GM23338 (cell line): ENCODE measurements around the gene SEMA4D. TPM values are rescaled to one million over a fixed set of nuclear protein-coding genes. Genes with fewer than 3 reads are reported as not detected.
"Not testable (repeated sequence)": the region's sequence is repeated elsewhere in the genome, so short reads cannot be mapped to it uniquely, and the experiment has no call there.

Experiments
- ATAC-seq: fragments of 200-7000 bp; cut with Tn5 transposase; 3 replicates; pipeline ENCODE4 v1.9.1; 2020
- DNase-seq: peaks from one replicate; pipeline ENCODE4 v3.0.0-alpha.2; 2015; ENCODE audit warnings: low spot score
- H2AFZ ChIP-seq: fragments of 200-600 bp; sonication (generic); 2 replicates; pipeline ENCODE4 v1.8.0; 2016; ENCODE audit warnings: antibody characterized with exemption, mild to moderate bottlenecking, moderate library complexity
- H3F3A ChIP-seq: fragments of 200-600 bp; sonication (generic); replicated peaks from 2 replicates; pipeline ENCODE4 v1.8.0; 2017; ENCODE audit warnings: antibody characterized with exemption, mixed run types, low read depth
- H3K27ac ChIP-seq: fragments of 200-600 bp; sonication (generic); 2 replicates; pipeline ENCODE4 v1.6.1; 2016; ENCODE audit warnings: low read depth
- H3K27me3 ChIP-seq: fragments of 200-600 bp; sonication (generic); 2 replicates; pipeline ENCODE4 v1.8.0; 2016; ENCODE audit warnings: mild to moderate bottlenecking, mixed run types, moderate library complexity; ENCODE audit not compliant: insufficient read depth
- H3K36me3 ChIP-seq: fragments of 200-600 bp; sonication (generic); 2 replicates; pipeline ENCODE4 v1.8.0; 2016; ENCODE audit warnings: mild to moderate bottlenecking; ENCODE audit not compliant: insufficient read depth
- H3K4me1 ChIP-seq: fragments of 200-600 bp; sonication (generic); 2 replicates; pipeline ENCODE4 v1.8.0; 2016; ENCODE audit warnings: mild to moderate bottlenecking, moderate library complexity; ENCODE audit not compliant: insufficient read depth
- H3K4me2 ChIP-seq: fragments of 200-600 bp; sonication (generic); 2 replicates; pipeline ENCODE4 v1.7.1; 2017; ENCODE audit warnings: mixed run types
- H3K4me3 ChIP-seq: fragments of 200-600 bp; sonication (generic); 2 replicates; pipeline ENCODE4 v1.6.1; 2016; ENCODE audit warnings: mixed run types
- H3K79me2 ChIP-seq: fragments of 200-600 bp; sonication (generic); replicated peaks from 2 replicates; pipeline ENCODE4 v1.8.0; 2017; ENCODE audit warnings: mild to moderate bottlenecking; ENCODE audit not compliant: insufficient read depth
- H3K9me2 ChIP-seq: fragments of 200-600 bp; sonication (generic); 2 replicates; pipeline ENCODE4 v1.8.0; 2017; ENCODE audit not compliant: insufficient read depth
- H4K20me1 ChIP-seq: fragments of 200-600 bp; sonication (generic); replicated peaks from 2 replicates; pipeline ENCODE4 v1.8.0; 2017; ENCODE audit warnings: mild to moderate bottlenecking; ENCODE audit not compliant: insufficient read depth
- H3K27ac Mint-ChIP-seq: 2 replicates; pipeline ENCODE4 v1.8.0; 2020; ENCODE audit warnings: inconsistent platforms, mild to moderate bottlenecking, moderate library complexity, mixed read lengths
- H3K27me3 Mint-ChIP-seq: 3 replicates; pipeline ENCODE4 v1.8.0; 2022; ENCODE audit warnings: low read depth, mild to moderate bottlenecking, moderate library complexity, mixed read lengths, inconsistent platforms; ENCODE audit not compliant: insufficient read depth, poor library complexity
- H3K36me3 Mint-ChIP-seq: 3 replicates; pipeline ENCODE4 v1.8.0; 2021; ENCODE audit warnings: low read depth, mild to moderate bottlenecking, inconsistent platforms, moderate library complexity, mixed read lengths
- H3K4me1 Mint-ChIP-seq: 3 replicates; pipeline ENCODE4 v1.8.0; 2020; ENCODE audit warnings: mild to moderate bottlenecking, inconsistent platforms, mixed read lengths
- H3K4me3 Mint-ChIP-seq: 3 replicates; pipeline ENCODE4 v1.8.0; 2021; ENCODE audit warnings: moderate library complexity, mild to moderate bottlenecking, inconsistent platforms, mixed read lengths
- H3K9me3 Mint-ChIP-seq: 3 replicates; pipeline ENCODE4 v1.8.0; 2020; ENCODE audit warnings: moderate library complexity, mild to moderate bottlenecking, inconsistent platforms, mixed read lengths
- CREB1 ChIP-seq: fragments of 250-450 bp; sonication (Bioruptor Pico); IDR thresholded peaks from 2 replicates; pipeline ENCODE4 v1.5.0; 2020; ENCODE audit warnings: low read depth, mild to moderate bottlenecking, moderate library complexity
- EZH2 ChIP-seq: fragments of 200-600 bp; sonication (generic); IDR thresholded peaks from one replicate; pipeline ENCODE4 v1.8.0; 2017; ENCODE audit warnings: antibody characterized with exemption, mild to moderate bottlenecking, low read depth; ENCODE audit not compliant: unreplicated experiment
- JUNB ChIP-seq: IDR thresholded peaks from one replicate; pipeline ENCODE4 v1.6.1; 2016; ENCODE audit warnings: antibody characterized with exemption; ENCODE audit not compliant: unreplicated experiment
- NANOG ChIP-seq: IDR thresholded peaks from 2 replicates; pipeline ENCODE4 v1.6.1; 2016; ENCODE audit warnings: antibody characterized with exemption, borderline replicate concordance
- REST ChIP-seq: IDR thresholded peaks from one replicate; pipeline ENCODE4 v1.6.1; 2018; ENCODE audit warnings: antibody characterized with exemption; ENCODE audit not compliant: unreplicated experiment
- STAT1 ChIP-seq: IDR thresholded peaks from one replicate; pipeline ENCODE4 v1.6.1; 2016; ENCODE audit warnings: antibody characterized with exemption; ENCODE audit not compliant: unreplicated experiment
- ZNF331 ChIP-seq: fragments of 250-450 bp; sonication (Bioruptor Pico); IDR thresholded peaks from 2 replicates; pipeline ENCODE4 v1.5.0; 2020; ENCODE audit warnings: low read depth, mild to moderate bottlenecking, moderate library complexity
- polyA plus RNA-seq: library from polyadenylated mRNA; unstranded; fragments of >200 nt; fragmentation: Nextera tagmentation; extraction: Ambion mirVana; gene quantifications from 2 replicates; pipeline ENCODE4 v1.2.1, GENCODE V29; 2016
- total RNA-seq: library from RNA; depleted of rRNA; stranded (reverse); fragments of >200 nt; shearing (Covaris generic); gene quantifications from 2 replicates; pipeline ENCODE4 v1.2.3, GENCODE V29; 2014
- TF ChIP-seq, protein P1 (sequence below): IDR thresholded peaks from 2 replicates; pipeline ENCODE4 v1.6.1; 2016; ENCODE audit warnings: antibody characterized with exemption
- TF ChIP-seq, protein P2 (sequence below), 2 experiments: fragments of 200-600 bp in 1 of 2; sonication (generic) in 1 of 2; conservative IDR thresholded peaks; 2 replicates each; pipeline versions ENCODE4 v1.5.1 to v1.6.1; 2016 to 2017; ENCODE audit warnings: antibody characterized with exemption in 2 of 2, low read depth in 2 of 2, mild to moderate bottlenecking in 2 of 2, moderate library complexity in 1 of 2

The SEMA4D gene
- total and polyA plus RNA-seq, 2 experiments from 2014 or later = 19.3 to 63.0 TPM

GRCh38 chr9:89371791-89372190 is 126.1 kb downstream of the SEMA4D start:
- H3F3A ChIP-seq, H3K27me3 ChIP-seq, ATAC-seq, H3K9me3 Mint-ChIP-seq, H3K4me3 ChIP-seq, H3K27ac ChIP-seq, H3K36me3 ChIP-seq, H3K9me2 ChIP-seq, H3K27ac Mint-ChIP-seq, H3K4me2 ChIP-seq, DNase-seq, H4K20me1 ChIP-seq, H3K4me1 ChIP-seq, H3K4me3 Mint-ChIP-seq, H3K4me1 Mint-ChIP-seq, H3K36me3 Mint-ChIP-seq, H3K27me3 Mint-ChIP-seq, H2AFZ ChIP-seq, H3K79me2 ChIP-seq: not testable (repeated sequence)

DNA sequence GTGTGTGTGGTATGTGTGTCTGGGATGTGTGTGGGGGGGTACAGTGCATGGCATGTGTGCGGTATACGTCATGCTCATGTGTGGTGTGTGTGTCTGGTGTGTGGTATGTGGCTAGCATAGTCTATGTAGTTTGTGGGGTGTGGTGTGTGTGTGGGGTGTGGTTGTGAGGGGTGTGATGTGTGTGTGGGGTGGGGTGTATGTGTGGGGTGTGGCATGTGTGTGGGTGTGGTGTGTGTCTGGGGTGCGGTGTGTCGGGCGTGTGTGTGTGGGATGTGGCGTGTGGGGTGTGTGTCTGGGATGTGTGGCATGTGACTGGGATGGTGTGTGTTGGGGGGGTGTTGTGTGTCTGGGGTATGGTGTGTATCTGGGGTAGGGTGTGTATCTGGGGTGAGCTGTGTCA is 127.3 kb downstream of the SEMA4D start:
- Histone ChIP-seq H3K27ac (no peak overlapping the region), H3K36me3 (no peaks in the 10 kb centered on the region; the same call in 1 of the 2 replicates), H2AFZ (no peak overlapping the region), H3K4me2 (no peak overlapping the region), H3K79me2 (no peaks in the 10 kb centered on the region), H3F3A (no peaks in the 10 kb centered on the region), H3K27me3 (no peaks in the 10 kb centered on the region), H3K9me2 (no peaks in the 10 kb centered on the region), H3K4me1 (peaks cover 3% of the 10 kb centered on the region; the same call in 1 of the 2 replicates), H3K4me3 (no peak overlapping the region), H4K20me1 (no peaks in the 10 kb centered on the region)
- DNase-seq = no peak
- no peak overlapping the region for H3K27ac Mint-ChIP-seq
- H3K4me3 Mint-ChIP-seq = no peak overlapping the region
- H3K27me3 Mint-ChIP-seq = peaks cover 2% of the 10 kb centered on the region
- no peaks in the 10 kb centered on the region for H3K36me3 Mint-ChIP-seq
- ATAC-seq = no peak
- H3K9me3 Mint-ChIP-seq = no peaks in the 10 kb centered on the region
- no peaks in the 10 kb centered on the region for H3K4me1 Mint-ChIP-seq
- TF ChIP-seq CREB1 (no peak), NANOG (no peak), ZNF331 (CRISPR knock-in tag) (no peak), JUNB (no peak), EZH2 (no peak), REST (no peak), STAT1 (no peak)
- TF ChIP-seq, protein P1, sequence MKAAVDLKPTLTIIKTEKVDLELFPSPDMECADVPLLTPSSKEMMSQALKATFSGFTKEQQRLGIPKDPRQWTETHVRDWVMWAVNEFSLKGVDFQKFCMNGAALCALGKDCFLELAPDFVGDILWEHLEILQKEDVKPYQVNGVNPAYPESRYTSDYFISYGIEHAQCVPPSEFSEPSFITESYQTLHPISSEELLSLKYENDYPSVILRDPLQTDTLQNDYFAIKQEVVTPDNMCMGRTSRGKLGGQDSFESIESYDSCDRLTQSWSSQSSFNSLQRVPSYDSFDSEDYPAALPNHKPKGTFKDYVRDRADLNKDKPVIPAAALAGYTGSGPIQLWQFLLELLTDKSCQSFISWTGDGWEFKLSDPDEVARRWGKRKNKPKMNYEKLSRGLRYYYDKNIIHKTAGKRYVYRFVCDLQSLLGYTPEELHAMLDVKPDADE = no peak
- TF ChIP-seq, protein P2, sequence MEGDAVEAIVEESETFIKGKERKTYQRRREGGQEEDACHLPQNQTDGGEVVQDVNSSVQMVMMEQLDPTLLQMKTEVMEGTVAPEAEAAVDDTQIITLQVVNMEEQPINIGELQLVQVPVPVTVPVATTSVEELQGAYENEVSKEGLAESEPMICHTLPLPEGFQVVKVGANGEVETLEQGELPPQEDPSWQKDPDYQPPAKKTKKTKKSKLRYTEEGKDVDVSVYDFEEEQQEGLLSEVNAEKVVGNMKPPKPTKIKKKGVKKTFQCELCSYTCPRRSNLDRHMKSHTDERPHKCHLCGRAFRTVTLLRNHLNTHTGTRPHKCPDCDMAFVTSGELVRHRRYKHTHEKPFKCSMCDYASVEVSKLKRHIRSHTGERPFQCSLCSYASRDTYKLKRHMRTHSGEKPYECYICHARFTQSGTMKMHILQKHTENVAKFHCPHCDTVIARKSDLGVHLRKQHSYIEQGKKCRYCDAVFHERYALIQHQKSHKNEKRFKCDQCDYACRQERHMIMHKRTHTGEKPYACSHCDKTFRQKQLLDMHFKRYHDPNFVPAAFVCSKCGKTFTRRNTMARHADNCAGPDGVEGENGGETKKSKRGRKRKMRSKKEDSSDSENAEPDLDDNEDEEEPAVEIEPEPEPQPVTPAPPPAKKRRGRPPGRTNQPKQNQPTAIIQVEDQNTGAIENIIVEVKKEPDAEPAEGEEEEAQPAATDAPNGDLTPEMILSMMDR (conservative IDR thresholded peaks at IDR 0.05; ENCODE audit: low read depth in 2 of 2) = no peak
